ENCODE results near the gene ARPC3.

- TF ChIP-seq POLR2A (IDR thresholded peaks at IDR 0.05; ENCODE audit: low read depth, low read length) (peak; percentile 83), POLR2AphosphoS5 (IDR thresholded peaks at IDR 0.05; ENCODE audit: low read depth, low read length) (peak; percentile 72), TAF1 (IDR thresholded peaks at IDR 0.05; ENCODE audit: borderline replicate concordance, low read depth, low read length) (peak; percentile 68; the same call in 1 of the 2 replicates)
Observed at GRCh38 chr12:110468214-110469048, 18.3 kb upstream of the ARPC3 start, which contains the start of the genes FAM216A and GPN3.

Measured in GM12892 (cell line).